Activated effector memory CD4-positive, alpha-beta T cell treated with Interleukin-2 at 50 U/mL for 16 hours (primary cell): Measurements from ENCODE around the gene FBXO41.

Experiments used
- DNase-seq: peaks from one replicate; pipeline ENCODE4 v3.0.0-alpha.2; 2020

FBXO41 gene

DNA sequence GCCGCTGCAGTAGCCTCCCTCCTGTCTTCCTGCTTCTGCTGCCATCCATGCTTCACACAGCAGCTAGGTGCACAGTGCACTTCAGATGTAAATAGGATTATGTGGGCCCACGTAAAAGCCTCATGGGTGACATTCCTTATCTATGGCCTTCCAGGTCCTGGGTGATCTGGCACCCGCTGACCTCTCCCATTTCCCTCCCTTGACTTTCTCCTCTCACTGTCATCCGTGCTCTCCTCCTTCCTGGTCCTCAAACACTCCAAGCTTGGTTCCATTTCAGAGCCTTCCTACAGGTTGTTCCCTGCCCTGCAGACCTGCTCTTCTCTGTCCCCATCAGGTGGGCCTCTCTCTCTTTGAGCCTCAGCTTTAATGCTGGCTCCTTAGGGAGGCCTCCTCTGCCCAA lies 74.3 kb downstream of the FBXO41 start:
- DNase-seq, result no peak

DNA sequence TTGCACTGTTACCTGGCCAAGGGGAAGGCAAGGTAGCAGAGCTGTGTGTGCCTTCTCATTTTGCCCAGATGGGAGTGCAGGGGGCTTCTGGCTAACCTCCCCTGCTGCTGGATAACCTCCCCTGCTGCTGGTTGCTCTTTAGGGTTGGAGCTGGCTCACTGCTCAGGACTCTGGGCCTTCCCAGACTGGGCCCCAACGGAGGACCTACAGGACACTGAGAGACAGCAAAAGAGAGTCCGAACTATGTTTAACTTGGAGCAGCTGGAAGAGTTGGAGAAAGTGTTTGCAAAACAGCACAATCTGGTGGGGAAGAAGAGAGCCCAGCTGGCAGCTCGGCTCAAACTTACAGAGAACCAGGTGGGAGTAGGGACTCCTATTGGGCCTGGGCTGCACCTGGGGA lies 76.0 kb downstream of the FBXO41 start:
- DNase-seq, result no peak

DNA sequence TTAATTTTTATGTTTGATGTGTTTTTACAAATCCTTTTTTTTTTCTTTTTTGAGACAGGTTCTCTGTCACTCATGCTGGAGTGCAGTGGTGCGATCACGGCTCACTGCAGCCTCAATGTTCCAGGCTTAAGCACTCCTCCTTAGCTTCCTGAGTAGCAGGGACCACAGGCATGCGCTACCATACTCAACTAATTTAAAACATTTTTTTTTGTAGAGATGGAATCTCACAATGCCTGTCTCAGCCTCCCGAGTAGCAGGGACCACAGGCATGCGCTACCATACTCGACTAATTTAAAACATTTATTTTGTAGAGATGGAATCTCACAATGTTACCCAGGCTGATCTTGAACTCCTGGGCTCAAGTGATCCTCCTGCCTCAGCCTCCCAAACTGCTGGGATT lies 78.7 kb downstream of the FBXO41 start:
- no peak for DNase-seq
